Ovary (tissue), 3 donors: Measurements from ENCODE around the gene CCNO.

ENCODE experiments used
- POLR2A ChIP-seq: fragments of 450-650 bp; IDR thresholded peaks from one replicate; pipeline ENCODE4 v1.6.1; 2017; ENCODE audit warnings: antibody characterized with exemption, mild to moderate bottlenecking, moderate library complexity
- TF ChIP-seq, protein P1 (sequence below), 3 donors: fragments of 450-650 bp in 2 of 3; fragments of 200-600 bp in 1 of 3; IDR thresholded peaks; one replicate each; pipeline versions ENCODE4 v1.5.1 to v1.8.0; 2016 to 2022; ENCODE audit warnings: antibody characterized with exemption in 3 of 3, mild to moderate bottlenecking in 1 of 3
- donor health status: DM: no; HTN: no; CAD: no.

DNA sequence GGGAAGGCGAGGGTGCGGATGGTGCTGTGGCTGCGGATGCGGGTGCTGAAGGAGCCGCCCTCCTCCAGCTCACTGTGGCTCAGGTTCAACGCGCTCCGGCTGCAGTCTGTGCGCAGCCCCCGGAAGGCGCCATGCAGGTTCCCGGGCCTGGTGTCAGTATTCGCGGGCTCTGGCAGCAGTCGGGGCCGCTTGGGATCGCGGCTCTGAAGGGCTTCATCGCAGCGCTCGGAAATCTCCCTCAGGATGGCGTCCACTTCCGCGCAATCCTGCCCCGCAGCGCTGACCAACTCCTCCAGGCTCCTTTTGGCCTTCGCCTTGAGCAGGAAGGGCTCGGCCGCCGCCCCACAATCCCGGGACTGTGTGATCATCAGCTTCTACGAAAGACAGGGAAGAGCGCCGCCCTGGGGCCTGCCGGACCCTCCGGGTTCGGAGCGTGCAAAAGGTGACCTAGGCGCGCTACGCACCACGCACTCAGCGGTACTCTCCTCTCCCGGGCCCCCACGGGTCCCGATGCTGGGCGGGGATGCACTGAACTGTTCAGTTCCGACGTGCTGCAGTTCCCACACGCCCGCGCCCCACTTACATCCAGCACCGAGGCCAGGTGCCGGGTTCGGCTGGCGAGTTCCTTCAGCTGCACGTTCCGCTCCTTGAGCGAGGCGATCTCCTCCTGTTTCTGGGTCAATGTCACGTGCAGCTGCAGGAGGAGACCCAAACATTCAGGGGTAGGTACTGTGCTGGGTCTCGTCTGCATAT, 12.8 kb downstream of the CCNO start:
- TF ChIP-seq POLR2A, result no peak
- TF ChIP-seq, protein P1, sequence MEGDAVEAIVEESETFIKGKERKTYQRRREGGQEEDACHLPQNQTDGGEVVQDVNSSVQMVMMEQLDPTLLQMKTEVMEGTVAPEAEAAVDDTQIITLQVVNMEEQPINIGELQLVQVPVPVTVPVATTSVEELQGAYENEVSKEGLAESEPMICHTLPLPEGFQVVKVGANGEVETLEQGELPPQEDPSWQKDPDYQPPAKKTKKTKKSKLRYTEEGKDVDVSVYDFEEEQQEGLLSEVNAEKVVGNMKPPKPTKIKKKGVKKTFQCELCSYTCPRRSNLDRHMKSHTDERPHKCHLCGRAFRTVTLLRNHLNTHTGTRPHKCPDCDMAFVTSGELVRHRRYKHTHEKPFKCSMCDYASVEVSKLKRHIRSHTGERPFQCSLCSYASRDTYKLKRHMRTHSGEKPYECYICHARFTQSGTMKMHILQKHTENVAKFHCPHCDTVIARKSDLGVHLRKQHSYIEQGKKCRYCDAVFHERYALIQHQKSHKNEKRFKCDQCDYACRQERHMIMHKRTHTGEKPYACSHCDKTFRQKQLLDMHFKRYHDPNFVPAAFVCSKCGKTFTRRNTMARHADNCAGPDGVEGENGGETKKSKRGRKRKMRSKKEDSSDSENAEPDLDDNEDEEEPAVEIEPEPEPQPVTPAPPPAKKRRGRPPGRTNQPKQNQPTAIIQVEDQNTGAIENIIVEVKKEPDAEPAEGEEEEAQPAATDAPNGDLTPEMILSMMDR (IDR thresholded peaks at IDR 0.05), result no peak
